Vagina (tissue), 2 donors: ENCODE measurements around the gene URM1.

ENCODE experiments used
- CTCF ChIP-seq, 3 experiments: fragments of 450-650 bp in 2 of 3; fragments of 200-600 bp in 1 of 3; sonication (generic) in 1 of 3; IDR thresholded peaks; one replicate each; pipeline ENCODE4 v1.5.1; 2017 to 2019; ENCODE audit warnings: antibody characterized with exemption in 3 of 3, mild to moderate bottlenecking in 2 of 3, moderate library complexity in 2 of 3
- POLR2A ChIP-seq, 2 donors: fragments of 450-650 bp; IDR thresholded peaks; one replicate each; pipeline ENCODE4 v1.6.1; 2017; ENCODE audit warnings: antibody characterized with exemption in 2 of 2, mild to moderate bottlenecking in 2 of 2, moderate library complexity in 2 of 2

GRCh38 chr9:128362774-128363173, 8.4 kb upstream of the URM1 start:
- TF ChIP-seq CTCF (IDR thresholded peaks at IDR 0.05) (no peak), POLR2A (IDR thresholded peaks at IDR 0.05) (no peak)
